IPS-NIHi7 (cell line): Measurements from ENCODE around the gene TOM1L2.
A peak's percentile ranks its signal among the peaks of the same experiment; 100 is the strongest.

ENCODE experiments used
- DNase-seq: peaks from one replicate; pipeline ENCODE4 v3.0.0; 2012; ENCODE audit warnings: mixed read lengths; ENCODE audit errors: extremely low spot score

Gene TOM1L2

DNA sequence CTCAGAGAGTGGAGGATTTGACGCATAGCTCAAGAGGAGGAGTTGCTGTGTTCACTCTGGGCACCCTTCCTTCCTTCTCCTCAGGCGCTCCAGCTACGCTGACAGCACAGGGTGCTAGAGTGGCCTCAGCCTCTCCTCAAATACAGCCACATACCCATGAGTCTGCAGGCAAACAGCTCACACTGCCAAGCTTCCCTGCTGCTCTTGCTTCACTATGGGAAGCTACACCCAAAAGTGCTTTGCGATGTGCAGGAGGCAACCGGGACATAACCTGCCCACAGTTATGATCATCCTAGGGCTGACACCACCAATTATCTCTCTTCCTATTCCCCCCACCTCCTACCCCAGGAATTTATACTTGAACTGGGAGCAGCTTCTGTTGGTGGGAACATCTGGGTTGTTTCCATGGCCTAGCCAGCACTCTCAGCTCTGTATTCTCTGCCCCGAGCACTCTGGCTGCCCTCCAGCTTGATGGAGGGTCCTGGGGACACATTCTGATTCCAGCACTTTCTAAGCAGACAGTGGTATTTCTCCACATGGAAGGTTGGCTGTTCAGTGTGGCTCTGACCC lies 95.2 kb downstream of the TOM1L2 start:
- no peak for DNase-seq

DNA sequence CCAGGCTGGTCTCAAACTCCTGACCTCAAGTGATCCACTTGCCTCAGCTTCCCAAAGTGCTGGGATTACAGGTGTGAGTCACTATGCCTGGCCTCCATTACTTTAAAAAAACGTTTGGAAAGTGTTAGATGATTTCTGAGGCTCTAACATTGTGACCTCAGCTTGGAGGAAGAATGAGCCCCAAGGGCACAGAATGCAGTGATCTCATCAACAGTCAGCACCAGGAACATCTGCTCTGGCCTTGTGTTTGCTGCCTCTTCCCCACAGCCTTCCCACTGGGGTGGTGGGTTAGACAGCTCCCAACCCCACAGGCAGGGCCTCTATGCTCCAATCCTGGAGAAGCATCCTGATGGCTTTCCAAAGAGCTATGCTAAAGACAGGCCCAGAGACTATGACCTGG lies 97.7 kb downstream of the TOM1L2 start:
- DNase-seq = no peak

DNA sequence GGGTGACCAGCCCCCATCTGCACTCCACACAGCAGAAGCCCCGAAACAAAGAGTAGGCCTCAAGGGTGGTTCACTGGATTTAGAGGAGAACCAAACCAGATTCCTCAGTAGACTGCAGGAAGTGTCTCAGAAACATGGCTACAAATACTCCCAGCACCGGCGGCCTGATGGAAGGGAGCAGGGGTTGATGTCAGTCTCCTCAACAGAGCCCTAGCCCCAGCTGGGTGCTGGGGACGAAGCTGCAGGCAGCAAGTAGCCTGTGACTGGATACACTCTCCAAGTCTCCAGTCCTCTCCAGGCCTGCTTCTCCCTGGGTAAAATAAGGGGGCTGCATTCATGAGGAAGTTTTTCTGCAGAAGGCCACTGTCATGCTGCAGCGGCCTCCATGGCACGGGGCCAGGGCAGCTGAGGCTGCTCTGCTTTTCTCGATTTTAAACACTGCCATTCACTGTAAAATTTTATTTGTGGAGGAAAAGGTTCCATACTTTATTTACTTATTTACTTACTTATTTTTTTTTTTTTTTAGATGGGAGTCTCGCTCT lies 98.7 kb downstream of the TOM1L2 start:
- no peak for DNase-seq

DNA sequence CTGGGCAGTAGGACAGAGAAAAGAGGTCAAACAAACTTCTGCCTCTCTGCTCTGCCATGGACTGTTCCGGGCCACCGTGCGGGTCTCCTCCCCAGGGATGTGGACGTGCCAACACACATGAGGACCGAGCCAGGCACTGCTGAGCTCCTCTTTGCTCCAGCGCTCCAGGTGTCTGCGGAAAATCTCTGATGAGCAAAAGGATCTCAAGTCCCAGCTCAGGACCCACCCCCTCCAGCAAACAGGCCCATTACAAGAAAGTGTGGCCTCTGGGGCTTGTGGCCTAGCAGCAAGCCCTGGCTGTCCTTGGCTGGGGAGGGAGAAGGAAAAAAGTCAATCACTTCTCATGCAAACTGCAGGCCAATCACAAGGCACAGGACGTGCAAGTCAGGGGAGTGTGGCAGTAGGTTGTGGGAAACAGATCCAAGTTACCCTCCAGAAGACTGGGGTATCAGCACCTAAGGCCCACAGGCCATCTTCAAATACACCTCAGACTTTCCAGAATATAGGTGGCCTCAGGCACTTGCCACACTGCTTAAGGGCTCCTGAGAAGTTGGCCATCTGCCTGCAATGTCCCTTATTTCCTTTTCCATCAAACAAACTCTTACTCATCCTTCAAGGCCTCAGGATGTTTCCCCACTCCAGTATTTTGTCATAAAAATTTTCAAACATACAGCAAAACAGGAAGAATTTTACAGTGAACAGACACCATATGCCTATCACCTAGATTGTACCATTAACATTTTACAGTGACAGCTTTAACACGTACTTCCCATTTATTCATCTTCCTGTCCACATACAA lies 99.5 kb downstream of the TOM1L2 start:
- no peak for DNase-seq

DNA sequence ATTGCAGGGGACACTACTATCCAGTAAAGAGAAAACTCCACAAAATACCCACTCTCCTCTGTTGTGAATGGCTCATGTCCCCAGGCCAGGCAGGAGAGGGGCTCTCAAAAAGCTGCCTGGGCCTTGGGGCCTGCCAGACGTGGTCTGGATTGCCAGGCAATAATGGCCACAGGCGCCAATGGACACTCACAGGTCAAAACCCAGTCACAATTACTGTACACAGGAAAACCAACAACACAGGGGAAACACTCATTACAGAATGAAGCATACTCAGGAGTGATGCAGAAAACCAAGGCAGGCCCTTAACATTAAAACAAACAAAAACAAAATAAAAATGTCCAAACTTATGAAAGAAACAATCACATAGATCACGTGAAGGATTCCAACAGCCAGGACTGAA lies 100.3 kb downstream of the TOM1L2 start:
- DNase-seq = no peak

DNA sequence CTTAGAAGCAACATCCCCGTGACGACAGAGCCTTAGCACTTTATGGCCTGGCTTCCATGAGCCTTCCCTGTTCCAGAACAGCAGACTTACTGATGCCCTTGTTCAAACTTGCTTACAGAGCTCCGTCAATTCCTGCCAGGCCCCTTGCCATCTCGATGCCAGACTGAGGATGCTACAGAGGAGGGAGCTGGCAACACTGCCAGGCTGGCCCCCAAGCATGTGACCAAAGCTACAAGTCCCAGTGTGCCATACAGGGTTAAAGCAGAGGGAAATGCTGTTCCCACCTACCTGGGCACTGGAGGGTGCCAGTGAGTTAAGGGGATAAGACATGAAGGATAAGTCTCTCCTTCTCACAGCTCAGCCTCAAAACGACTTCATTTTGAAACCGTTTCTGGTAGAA lies 102.0 kb downstream of the TOM1L2 start:
- DNase-seq = no peak

DNA sequence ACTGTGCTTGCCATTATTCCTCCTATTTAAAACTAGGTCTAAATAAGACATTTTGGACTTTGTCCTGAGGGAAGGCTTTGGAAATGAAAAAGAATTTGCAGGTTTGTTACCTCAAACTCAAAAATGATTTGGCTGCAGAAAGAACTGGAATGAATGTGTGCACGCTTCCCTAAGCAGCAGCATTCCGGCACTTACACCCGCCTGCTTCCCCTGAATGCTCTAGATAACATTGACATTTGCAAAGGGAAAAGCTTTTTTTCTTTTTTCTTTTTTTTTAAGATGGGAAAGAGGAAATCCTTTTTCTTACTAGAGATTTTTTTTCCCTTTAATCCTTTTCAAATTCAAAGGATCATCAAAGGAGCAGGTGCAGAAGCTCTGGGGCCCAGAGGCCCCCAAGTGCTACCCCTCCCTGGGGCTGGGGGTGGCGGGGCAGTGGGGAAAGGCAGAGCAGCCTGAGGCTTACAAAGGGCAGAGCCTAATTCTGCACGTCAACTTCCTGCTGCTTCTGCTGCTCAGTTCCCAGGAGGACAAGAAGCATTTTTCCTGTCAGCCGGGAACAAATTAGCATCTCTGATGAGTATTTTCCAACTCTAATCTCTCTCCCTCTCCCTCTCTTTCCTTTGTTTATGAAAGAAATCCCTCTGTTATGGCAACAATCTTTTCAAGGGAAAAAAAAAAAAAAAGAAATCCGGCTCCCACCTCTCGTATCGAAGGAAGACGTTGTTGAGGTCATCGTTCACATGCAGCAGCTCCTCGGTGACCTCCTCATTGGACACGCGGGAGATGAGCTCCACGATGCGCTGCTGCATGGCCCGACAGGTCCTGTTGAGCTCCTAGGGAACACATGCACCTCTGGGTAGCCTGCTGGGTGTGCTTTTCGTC lies 103.3 kb downstream of the TOM1L2 start:
- peak; percentile 64 for DNase-seq

DNA sequence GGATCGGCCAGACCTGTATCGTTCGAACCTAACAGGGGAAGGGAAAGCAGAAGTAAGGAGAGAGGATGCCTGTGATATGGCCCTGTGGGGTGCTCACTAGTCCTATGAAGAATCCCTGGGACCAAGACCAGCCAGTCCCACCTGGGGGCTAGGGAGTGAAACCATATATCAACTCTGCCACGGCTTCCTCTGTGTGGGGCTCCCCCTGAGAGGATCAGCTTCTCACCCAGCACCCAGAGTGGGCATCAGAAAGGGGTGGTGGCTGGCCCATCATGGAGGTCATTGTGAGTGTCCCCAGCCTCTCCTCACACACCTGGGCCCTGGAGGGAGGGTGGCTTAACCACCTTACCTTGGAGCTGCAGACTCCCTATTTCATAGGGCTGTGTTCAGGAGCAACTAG lies 105.3 kb downstream of the TOM1L2 start:
- DNase-seq = no peak

DNA sequence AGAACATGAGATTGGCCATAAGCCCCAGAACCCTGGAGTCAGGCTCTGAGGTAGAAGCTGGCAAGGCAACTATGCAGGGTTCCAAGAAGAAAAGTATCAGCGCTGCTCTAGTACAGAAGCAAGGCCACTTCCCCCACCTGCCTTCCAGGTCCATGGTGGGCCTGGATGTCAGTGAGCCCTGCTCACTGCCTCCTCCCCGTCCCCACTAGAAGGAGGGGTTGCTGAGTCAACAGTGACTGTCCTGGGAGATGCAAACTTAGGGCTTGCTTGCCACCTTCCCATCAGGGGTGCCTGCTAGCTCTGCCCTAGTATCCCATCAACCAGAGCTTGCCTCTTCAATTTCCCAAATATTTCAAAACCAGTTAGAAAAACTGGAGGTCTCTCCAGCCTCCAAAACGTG lies 105.8 kb downstream of the TOM1L2 start:
- no peak for DNase-seq

DNA sequence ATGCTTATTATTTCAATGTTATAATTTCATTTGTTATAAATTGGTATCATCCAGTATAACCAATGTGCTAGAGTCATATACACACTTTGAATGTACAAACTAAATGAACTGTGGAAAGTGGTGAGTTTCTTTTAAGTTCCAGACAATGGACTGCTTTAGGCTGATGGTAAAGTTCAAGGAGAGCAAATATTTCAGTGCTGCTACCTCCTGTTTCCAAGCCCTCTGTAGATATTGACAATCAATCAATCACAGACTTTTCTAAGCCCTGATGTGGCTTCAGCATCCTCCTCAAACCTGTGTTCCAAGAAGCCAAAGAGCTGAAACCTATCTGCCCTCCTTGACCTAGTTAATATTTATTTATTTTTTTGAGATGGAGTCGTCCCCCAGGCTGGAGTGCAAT lies 107.2 kb downstream of the TOM1L2 start:
- no peak for DNase-seq

DNA sequence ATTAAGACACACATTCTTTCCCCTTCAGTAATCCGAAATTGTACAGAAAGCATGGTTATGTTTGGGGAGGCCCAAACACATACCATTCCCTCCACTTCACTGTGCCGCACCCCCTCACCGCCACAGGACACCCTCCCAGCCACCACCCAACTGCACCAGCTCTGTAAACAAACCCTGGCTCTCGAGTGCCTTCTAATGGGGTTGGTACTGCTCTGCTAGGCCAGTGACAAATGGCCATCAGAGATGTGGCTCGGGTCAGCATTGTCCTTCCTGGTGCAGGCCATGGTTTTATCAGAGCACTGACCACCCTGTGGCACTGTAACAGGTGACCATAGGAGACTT lies 111.5 kb downstream of the TOM1L2 start:
- no peak for DNase-seq

DNA sequence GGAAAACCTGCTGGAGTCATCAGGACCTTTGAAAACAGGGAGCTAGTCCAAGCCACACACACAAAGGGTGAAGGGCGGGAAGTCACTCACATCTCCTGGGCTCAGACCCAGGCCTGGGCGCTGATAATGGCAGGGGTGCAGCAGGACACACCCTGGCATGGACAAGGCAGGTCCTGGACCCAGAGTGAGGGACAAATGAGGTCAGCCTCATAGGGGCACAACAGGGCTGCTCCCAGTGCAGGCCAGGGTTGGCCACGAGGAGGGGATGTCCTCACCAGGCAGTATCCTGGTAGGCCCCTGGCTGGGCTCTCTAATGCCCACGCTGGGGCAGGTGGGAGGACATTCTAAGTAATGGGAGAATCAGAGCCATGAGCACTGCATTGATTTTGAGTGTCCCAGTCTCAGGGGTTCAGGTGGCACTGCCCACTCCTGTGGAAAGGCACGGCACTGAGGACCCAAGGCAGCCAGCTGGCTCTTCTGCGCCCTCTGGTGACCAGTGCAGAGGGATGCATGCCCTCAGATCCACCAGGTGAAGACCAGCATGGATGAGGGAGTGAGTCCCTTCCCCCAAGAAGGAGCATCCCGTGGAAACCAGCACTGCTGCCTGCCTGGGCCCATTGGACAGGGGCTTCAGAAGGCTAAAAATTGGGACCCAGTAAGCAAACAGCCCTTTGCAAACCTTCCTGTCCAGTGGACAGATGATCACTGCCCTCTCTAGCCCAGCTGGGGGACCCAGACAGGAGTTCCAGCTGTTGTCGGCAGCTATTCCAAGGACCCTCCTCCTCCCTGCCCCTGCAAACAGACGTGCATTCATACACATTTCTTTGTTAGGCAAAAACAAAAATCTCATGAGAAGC lies 112.1 kb downstream of the TOM1L2 start:
- DNase-seq = peak; percentile 89

DNA sequence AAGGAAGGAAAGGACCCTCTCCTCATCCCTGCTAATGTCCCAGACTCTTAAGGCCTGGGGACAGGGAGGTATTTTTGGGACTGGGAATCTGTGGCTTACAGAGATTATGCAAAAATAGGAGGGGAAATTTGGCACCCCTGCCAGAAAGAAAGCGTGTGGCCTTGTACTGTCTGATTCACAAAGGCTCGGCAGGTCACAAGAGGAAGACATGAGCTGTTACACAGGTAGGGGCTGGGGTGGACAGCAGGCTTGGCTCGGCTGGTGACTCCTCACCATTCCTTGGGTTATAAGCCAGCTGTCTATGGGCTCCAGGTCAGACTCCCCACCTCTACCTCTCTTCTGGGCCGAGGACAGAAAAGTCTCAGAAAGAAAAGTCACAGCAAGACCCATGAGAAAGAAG lies 114.7 kb downstream of the TOM1L2 start:
- no peak for DNase-seq

DNA sequence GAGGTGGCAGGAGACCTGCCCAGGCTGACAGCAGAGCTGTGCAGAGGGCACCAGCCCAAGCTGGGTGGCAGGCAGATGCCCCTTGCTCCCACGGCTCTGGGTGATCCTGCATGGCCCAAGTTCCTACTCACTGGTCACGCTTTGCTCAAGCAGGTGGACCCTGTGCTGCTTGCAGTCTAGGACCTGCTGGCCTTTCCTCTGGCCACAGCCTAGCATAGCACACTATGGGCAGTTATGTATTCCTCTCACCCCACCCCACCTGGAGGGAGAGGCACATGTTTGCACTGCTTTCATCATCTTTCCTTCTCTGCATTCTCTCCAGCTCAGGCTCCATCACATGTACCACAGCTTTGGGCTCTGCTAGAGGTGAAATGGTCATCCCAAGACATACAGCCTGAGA lies 115.8 kb downstream of the TOM1L2 start:
- DNase-seq = no peak

DNA sequence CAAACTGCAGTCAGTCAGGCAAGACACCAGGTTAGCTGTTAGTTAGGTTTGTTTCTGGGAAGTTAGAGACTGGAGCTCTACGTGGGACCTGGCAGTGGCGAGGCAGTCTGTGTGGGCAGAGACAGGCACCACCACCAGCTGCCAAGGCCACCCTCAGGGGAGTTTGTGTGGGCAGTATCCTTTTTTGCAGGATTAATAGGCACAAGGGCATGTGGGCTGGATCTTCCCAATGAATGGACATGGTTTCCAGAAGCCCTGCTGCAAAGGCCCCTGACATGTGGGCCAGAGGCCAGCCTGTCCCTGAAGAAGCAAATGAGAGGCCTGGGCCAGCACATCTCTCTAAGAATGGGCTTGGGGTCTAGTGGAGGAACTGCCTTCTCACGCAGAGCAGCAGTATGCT lies 116.2 kb downstream of the TOM1L2 start:
- no peak for DNase-seq

DNA sequence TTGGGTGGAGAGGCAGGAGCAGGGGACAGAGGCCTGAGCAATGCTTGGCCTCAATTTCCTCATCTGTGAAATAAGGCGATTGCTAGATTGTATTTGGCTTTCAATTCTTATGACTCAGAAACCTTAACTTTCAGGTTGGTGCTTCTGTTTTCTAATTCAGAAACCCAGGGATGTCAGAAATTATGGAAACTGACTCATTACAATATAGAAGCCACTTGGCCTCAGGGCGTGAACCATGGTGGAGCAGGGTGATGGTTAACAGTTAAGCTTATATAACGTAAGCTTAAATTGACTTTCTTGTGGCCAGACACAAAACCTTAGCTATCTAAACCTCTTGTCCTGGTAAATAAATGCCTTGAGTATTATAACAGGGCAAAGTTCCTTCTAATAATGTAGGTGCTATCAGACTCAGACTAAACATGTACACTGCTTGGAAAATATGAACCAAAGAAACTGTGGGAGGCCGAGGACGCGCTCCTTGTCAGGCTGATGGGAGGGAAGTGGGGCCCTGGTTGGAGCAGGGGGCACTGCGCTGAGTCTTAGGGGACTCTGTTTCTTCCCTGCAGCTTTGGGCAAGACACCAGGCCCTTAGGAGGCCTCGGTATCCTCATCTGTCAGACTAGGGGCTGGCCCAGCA lies 118.3 kb downstream of the TOM1L2 start:
- no peak for DNase-seq

DNA sequence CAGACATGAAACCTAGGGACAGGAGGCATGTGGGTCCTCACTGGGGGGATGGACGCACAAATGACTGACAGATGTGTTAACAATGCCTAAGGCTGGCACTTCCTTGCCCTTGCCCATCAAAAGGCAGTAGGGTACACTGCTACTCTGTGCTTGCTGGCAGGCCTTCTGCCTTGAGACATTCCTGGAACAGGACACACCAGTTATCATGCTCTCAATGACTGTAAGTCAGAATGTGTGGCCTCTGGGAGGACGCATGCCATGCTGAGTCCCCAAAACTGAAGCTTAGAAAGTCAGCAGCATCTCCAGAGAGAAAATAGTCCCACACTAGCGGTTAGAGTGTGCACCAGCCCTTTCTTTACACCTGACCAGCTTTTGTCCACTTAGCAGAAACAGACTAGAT lies 119.3 kb downstream of the TOM1L2 start:
- DNase-seq = no peak

DNA sequence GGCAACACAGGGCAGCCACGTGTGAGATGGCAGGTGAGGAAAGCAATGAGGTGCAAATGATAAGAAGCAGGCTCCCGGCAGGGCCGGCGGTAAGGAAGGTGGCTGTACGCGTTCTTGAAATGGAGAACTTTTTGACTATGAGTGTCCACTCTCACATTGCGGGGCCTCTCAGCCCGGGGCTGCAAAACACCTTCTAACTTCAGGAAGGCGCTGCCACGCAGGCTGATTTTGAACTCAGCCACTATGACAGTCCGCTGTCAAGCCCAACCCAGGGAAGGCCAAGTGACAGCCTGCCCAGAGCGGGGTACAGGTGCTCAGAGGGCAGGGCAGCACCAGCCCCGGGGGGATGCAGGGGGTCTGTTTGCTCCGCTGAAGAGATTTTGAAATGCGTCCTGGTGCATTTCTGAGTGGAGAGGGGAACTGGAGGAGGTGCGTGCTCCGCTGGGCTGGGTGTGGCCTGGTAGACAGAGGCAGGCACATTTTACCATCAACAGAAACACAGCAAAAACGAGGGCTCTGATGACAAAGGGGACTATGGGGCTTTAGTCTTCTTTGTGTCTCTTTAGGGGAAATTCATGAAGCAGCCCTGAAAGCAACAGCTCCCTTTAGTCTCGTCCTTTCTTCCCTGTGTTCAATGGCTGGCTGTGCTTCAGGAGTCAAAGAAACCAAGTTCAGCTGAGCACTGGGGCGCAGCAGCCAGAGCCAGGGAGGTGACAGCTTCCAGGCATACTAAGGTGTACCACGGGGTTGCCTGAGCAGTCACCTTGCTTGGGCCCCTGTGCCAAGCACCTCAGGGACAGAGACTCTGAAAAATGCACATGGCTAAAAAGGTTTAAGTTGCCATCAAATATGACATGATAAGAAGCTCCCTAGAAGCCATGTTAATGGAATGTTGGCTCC lies 120.8 kb downstream of the TOM1L2 start:
- no peak for DNase-seq

DNA sequence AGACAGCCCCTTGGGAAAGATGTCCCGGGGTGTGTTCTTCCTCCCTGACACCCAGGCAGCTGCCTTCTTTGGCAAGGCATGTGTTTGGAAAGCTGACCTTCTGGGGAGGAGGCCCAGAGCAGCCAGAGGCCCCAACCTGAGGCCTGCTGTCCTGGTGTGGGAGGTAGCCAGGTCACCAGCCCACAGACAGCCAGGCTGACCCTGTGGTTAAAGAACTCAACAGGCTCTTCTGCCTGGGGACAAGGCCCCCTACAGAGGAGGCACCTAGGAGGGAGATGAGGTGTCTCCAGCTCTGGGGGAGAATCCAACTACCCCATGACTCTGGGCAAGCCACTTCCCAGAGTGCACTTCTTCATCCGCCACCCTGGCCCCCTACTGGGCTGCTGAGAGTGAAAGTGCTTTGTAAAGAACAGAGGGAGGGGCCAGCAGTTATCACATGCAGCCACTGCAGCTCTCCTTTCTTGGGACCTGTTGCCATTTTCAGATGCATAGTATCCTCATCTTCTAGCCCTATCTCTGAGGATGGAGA lies 122.3 kb downstream of the TOM1L2 start:
- DNase-seq = peak; percentile 52
